CD1c-positive myeloid dendritic cell (primary cell): Measurements from ENCODE around the gene SNRNP25.

Experiments
- DNase-seq: peaks from one replicate; pipeline ENCODE4 v3.0.0-alpha.2; 2016; ENCODE audit errors: extremely low spot score

The SNRNP25 gene

DNA sequence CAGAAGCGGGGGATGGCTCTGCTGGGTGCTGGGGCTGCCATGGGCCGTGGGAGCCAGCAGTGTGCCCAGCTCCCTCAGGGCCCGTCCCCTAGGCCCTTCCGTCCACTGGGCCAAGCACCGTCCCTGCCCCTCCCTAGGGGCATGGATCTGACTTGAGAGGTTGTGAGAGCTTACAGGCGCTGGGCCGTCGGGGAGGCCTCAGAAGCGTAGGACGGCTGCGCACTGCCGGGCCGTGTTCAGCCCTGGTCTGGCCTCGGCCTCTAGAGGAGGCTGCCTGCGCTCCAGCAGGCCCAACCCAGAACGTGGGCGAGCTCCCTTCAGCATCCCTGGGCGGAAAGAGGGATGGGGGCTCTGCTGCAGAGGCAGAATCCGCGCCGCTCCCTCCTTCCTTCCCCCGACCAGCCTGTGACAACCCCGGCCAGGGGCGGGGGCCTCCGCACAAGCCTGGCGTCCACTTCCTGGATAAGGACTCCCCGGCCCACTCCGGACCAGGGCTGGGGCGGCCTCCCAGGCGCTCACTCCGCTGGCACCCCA, 23.7 kb downstream of the SNRNP25 start:
- peak; percentile 51 for DNase-seq

DNA sequence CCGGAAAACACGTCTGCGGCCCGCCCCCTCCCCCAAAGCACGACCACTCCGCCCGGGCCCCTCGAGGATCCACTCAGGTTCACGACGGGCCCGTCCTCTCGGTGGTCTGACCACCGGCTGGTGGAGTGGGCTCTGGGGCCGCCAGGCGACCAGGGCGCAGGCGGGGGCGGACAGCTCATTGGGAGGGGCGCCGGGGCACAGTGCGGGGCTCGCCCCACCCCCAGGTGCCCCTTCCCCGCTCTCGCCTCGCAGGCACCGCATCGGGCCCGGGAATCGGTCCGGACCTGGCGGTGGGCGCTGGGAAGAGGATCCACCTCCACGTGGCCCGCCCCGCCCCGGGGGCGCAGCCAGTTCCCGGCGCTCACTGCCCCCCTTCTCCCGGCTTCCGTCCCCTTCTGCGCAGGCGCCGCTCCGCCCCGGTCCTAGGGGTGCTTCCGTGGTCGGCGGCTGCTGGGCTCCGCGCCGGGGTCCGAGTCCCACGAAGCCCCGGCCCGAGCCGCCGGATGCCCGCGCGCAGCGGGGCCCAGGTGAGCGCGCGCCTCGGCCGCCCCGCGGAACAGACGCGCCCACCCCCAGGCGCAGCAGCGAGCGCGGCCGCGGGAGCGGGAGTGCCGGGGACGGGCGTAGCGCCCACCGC, 24.3 kb downstream of the SNRNP25 start, which contains the start of gene MPG:
Gene MPG (plus strand): TSS at position 419 of the 637 bp plus-strand sequence. CDS start 85 bp downstream, at position 504.
- DNase-seq: peak; percentile 89

DNA sequence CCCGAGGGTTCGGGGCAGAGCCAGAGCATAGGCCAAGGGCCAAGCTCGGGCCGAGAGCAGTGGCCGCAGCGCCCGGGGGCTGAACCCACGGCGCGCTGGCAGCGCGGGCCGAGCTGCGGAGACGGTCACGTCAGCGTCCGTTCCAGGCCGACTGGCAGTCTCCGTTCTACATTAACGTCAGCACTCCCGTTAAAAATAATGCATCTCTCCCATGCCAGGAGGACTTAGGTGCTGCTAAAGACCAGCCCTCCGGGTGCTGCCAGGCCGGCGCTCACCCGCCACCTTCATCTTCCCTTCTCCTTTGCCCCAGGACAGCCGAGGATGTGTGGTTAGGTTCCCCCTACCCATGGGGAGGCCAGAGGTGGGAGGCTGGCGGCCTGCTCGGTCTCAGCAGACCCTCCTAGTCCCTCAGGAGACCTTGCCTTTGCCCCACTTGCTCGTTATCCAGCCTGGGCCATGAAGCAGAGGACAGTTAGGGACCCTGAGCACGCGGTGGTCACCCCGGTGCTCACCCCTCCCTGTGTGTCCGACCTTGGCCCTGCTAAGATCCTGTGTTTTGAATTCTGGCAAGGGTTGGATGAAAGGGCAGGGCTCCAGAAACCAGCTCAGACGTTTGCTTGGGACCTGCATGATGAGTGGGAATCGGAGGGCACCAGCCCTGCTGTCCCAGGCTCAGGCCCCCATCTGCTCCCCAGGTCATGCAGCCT, 25.0 kb downstream of the SNRNP25 start:
- DNase-seq: no peak

DNA sequence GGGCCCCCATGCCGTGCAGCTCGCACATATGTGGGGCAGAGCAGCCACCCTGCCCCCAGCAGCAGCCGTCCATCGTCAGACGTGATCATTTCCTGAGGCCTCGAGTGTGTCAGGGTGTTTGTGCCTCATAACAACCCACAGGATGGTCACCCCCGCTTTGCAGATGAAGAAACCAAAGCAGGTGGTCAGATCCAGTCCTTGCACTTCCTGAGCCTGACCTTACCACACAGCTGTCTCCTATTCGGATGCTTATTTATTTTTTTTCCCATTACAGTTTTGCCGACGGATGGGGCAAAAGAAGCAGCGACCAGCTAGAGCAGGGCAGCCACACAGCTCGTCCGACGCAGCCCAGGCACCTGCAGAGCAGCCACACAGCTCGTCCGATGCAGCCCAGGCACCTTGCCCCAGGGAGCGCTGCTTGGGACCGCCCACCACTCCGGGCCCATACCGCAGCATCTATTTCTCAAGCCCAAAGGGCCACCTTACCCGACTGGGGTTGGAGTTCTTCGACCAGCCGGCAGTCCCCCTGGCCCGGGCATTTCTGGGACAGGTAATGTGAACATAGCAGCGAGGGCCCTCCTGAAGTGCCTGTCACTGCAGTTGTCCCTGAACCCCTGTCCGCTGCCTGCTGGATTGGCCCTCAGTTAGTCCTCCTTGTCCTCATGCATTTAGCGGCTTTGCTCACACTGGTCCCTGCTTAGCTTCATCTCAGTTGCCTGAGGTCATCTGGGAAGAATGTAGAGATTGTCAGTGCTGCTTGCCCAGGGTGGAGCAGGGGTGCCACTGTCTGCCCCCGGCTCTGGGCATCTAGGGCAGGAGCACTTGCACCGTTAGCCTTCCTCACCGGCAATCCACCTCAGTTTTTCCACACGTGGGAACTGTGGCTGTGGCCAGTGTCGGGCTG, 25.8 kb downstream of the SNRNP25 start:
- no peak for DNase-seq

DNA sequence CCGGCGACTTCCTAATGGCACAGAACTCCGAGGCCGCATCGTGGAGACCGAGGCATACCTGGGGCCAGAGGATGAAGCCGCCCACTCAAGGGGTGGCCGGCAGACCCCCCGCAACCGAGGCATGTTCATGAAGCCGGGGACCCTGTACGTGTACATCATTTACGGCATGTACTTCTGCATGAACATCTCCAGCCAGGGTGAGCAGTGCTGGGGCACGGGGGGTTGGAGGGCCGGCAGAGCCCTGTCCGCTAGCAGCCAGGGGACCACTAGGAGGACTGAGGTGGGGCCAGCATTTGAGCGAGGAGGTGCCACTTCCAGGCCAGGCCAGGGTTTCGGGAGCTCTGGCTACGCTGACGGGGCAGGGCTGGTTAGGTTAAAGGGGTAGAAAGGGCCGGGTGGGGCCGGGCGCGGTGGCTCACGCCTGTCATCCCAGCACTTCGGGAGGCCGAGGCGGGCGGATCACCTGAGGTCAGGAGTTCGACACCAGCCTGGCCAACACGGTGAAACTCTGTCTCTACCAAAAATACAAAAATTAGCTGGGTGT, 29.5 kb downstream of the SNRNP25 start:
- no peak for DNase-seq

DNA sequence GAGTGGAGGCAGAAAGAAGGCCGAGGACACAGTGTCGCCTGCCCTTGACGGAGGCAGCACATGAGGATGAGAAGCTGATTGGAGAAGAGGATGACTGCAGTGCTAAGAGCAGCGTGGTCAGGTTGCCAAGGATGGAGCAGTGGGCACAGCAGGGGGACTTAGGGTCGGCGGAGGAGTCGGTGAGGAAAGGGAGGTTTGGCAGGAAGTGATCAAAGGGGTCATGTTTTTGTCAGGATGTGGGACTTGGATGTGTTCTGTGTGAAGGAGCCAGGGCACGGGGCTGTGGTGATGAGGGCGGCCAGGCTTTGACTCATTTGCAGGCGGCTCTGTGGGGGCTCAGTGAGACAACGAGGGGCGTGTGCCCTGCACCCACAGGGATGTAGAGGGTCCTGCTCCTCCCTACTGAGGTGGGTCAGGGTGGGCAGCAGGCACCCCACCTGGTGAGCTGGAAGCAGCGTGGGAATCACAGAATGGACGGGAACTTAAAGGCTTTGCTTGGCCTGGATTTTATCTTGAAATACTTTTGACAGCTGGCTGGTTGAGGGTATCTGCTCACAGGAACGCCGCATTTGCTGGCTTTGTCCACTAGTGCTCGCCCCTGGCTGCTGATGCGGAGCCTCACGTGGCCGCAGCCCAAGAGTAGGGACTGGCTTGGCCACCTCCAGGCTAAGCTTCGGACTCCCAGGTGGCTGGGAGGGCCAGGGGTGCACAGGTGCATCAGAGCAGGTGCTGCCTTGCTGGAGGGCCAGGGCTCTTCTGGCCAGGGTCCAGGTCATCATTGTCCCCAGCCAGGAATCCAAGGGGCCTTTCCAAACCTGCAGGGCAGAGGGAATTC, 30.4 kb downstream of the SNRNP25 start:
- DNase-seq: no peak

DNA sequence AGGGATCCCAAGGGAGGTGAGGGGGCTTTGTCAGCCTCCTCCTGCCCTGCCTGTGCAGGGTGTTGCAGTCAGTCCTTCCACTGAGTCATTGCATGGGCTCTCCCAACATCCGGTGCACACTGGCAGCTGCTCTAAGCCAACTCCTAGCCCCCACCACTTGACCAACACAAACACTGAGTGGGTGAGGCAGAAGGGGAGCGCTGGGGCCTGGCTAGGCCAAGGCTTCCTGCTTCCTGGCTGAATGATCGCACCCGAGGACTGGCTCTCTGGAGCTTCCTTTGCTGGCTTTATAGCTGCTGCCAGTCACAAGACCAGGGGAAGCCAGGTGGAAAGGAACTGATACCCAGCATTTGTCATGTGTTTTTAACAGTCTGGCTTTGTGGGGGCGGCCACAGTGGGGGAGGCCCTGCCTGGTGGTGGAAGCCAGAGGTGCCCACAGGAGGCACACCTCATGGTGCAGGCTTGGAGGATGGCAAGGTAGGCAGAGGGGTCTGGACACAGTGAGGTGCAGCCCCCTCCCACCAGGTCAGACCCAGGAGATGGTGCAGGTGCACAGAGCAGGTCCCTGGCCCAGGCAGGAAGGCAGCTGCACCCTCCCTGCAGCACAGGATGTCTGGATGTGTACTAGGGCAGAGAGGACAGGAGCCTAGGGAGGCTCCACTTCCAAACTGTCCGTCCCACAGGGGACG, 31.2 kb downstream of the SNRNP25 start:
- DNase-seq: peak; percentile 90

DNA sequence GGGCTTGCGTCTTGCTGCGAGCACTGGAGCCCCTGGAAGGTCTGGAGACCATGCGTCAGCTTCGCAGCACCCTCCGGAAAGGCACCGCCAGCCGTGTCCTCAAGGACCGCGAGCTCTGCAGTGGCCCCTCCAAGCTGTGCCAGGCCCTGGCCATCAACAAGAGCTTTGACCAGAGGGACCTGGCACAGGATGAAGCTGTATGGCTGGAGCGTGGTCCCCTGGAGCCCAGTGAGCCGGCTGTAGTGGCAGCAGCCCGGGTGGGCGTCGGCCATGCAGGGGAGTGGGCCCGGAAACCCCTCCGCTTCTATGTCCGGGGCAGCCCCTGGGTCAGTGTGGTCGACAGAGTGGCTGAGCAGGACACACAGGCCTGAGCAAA, 31.8 kb downstream of the SNRNP25 start:
- no peak for DNase-seq

DNA sequence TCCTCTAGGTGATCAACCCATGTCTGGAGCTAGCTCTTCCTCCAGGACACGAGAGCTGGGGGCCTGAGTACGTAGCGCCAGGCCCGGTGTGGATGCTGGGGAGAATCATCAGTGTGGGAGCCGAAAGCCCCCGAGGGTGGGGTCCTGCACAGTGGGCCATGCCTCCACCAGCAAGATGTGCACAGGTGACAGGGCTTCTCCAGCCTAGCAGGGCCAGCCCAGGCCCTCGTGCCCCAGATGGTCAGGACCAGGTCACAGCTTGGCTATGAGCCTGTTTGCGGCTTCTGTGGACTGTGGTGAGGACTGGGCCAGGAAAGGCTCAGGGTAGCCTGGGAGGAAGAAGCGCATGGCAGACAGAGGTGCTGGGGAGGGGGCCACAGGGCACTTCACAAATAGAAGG, 32.2 kb downstream of the SNRNP25 start:
- no peak for DNase-seq

DNA sequence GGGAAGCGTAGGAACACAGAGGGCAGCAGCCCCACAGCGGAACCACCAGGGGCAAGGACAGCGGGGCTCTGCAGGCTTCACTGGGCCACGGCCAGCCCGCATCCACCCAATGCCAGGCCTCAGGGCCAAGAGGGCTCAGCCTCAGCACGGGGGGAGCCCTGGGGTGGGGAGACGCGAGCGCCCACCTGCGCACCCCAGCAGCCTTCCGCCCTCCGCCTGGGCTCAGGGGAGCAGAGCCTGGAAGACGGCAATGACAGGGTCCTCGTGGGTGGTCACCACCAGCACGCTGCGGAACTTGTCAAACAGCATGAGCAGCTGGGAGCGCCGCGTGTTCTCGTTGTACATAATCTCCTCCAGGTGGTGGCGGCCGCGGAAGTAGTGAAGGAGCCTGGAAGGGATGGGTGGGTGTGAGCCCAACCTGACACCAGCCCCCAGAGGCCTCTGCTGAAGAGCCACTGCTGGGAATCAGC, 32.9 kb downstream of the SNRNP25 start:
- no peak for DNase-seq

DNA sequence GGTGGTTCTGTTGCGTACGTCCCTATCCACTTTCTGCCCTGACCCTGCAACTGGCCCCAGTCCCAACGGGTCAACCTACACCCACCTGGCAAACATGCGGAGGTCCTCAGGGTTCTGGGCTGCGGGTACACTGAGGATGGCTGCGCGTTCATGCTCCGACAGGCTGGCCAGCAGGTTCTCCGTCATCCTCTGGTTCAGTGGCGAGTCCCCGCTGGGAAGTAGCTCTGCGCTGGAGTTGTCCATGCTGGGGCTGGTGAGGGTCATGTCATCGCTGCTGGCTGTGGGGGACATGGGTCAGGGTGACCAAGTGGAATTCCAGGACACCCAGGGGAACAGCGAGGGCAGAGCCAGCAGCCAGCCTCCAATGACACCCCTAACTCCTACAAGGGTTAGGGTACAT, 35.0 kb downstream of the SNRNP25 start:
- DNase-seq: no peak

DNA sequence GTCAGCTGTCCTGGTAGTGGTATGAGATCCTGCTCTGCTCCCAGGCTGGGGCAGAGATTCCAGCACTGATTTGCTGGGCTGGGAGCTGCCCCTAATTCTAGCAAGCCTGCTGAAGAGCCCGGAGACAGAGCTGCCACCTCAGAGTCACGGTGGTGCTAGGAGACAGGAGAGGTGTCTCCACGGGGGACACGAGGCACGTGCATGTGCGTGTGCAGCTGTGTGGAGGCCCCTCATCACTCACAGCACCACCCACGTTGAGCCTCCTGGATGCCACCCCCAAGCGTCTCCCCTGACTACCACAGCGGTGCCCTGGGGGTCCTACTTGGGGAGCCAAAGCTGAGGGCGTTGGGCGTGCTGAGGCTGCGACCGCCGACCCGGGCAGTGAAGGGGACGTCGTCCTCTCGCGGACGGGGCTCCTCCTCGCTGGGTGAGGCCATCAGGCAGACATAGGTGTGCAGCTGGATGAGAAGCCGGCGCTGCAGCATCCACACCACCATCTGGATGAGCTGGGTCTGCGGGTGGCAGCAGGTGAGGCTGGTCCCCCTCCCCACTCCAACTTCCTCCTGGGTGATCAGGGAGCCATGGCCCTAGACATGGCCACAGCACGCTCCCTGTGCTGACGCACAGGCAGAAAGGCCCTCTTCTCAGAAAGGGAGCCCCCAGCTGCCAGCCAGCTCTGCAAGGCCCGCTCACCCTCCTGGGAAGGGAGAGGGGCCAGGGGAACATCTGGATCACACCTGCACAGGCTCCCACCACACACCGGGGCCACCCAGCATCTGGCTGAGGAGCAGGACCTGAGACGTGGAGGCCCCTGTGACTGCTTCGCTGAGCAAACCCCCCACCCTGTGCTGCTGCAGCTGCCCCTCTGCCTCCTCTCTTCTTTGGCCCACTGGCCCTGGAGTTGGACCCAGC, 36.0 kb downstream of the SNRNP25 start:
- no peak for DNase-seq

DNA sequence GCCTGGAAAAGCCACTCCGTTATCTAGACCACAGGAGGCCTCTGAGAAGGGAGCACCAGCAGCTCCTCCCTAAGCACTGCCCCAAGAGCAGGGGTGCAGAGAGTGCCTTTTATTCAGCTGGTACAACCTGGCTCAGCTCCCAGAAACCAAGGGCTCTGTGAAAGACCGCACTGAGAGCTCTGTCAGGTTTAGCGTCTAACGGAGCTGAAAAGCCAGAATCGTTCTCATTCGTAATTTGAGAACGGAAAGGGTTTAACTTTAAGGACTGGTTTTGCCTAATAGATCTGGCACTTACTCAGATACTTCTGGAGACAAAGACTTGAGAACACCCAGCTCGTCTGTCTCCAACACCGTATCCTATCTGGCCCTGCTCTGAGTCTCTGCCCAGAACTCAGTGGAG, 37.9 kb downstream of the SNRNP25 start:
- no peak for DNase-seq

DNA sequence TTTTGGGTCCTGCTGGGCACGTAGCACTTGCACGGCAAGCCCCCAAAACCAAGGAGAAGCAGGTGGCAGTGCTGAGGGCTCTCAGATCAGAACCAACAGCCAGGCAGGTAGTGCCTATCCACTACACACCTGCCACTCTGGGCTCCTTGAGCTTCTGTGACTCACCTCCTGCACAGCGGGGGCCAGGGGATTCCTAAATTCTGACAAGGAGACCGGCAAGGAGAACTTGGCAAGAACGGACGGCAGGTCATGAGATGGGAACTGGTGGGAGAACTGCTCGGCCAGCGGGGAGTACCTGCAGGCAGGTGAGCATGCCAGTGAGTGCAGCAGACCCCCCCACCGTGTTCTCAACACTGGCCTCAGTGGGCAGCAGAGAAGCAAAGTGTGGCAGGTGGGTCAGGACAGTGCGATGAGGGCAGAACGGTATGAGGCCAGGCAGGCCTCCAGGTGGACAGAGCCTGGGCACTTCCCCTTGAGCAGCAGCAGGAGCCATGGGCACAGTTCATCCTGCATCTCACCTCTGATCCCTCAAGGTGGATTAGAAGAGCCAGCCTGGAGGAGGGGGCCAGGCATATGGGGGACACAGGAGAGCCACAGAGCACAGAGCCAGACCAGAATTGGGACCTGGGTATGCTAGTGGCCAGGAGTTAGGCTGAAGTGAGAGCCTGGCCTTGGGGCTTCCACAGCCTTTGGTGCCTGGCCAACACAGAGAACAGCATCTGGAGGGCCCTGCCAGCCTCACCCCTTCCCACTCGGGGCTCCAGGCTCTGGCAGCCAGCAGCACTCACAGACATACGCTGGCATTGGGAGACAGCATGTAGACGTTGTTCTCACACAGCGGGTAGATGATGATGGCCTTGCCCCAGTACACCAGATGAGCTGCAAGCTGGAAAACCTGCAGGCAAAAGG, 39.1 kb downstream of the SNRNP25 start:
- DNase-seq: no peak

DNA sequence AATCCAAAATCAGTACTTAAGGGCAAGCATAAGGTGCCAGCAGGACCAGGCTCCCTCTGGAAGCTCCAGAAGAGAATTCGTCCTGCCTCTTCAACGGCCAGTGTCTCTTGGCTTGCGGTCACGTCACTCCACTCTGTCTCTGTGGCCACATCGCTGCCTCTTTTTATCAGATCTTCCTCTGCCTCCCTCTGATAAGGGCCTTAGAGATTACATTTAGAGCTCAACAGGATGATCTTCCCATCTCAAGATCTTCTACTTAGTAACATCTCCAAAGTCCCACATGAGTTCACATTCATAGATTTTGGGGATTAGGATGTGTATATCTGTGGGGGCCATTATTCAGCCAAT, 41.3 kb downstream of the SNRNP25 start:
- no peak for DNase-seq

DNA sequence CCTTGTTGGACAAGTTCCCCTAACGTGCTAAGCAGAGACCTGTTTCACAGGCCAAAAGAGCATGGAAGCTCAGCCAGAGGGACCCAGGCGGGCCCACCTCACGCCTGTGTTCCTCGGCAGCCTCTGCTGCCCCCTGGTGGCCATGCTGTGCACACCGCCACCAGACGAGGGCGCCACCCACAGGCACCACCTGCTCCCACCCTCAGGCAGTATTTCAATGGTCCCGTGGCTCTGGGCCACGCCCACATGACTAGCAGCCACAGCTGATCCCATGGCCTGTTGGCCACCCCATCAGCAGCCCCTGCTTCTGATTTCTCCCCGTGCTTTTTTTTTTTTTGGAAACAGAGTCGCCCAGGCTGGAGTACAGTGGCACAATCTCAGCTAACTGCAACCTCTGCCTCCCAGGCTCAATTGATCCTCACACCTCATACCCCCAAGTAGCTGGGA, 43.3 kb downstream of the SNRNP25 start:
- DNase-seq: peak; percentile 94

DNA sequence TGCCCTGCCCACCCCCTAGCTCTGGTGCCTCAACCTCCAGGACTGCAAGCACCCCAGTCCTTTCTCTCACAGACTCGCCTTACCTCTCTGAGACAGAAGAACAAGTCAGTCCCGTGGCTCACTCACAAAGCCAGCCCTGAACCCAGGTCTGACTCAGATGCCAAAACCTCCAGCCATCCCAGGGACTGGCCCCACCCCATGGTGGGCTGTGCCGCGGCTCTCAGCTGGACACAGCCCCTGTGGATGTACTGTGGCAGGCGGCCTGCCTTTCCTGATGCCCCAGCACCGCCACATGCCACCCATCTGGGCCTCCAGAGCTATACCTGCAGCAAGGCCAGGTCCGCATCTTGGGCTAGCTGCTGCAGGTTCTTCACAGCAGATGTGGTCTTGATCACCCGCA, 44.2 kb downstream of the SNRNP25 start:
- DNase-seq: no peak

DNA sequence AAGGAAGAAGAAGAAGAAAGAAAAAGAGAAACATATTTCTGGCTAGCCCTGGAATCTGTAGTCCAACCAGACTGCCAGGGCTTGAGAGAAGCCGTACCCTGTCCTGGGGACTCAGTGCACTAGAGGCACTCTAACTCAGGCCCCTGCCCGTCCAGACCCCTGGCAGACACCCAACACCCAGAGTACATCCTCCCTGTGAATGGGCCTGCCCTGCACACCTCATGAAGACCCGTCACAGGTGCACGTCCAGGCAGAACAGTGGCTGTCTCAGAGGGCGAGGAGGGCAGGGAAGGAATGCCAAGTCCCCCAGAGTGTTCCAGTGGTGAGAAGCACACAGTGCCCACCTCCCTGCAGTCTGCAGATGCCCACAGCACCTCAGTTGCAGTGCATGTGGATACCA, 47.4 kb downstream of the SNRNP25 start:
- no peak for DNase-seq
